GM18502 (cell line): Measurements from ENCODE around the gene PLXNA2.

ENCODE experiments used
- ATAC-seq: cut with Tn5 transposase; IDR thresholded peaks from one replicate; pipeline ENCODE4 v1.9.1; 2021; ENCODE audit warnings: mild to moderate bottlenecking; ENCODE audit not compliant: unreplicated experiment, poor library complexity

The PLXNA2 gene

DNA sequence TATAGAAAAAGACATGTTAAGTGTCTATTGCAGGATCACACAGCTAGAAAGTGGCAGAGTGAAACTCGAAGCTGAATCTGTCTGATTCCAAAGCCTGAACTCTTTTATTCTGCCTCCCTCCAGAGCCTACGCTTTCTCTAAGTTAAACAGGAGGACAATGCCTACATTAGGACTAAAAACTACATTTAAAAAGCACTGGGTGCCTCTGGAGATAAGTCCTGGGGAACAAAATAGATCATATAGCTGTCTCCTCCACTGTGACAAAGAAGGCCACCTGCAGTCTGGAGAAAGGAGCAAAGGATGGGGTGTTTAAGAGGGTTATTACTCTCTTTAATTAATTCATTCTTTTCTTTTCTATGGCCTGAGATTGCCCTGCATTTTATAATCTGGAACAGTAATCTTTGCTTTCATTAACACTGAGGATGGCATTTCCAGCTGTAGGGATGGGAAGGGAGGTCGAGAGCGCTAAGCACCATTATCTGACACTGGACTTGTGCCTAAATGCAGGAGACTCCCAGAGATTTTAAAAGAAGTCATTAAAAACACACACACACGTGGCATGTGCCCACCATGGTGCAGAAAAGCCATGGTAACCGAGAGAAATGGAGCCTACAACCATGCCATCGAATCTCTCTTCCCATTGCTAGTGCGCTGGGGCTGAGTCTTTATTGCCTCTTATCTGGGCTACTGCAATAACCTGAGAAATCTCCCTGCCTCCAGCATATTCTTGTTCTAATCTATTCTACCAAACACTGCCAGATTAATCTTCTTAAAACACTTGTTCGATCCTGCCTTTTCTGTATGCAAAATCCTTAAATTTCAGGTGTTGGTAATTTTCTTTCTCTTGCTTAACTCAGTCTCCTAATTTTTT lies 92.2 kb downstream of the PLXNA2 start:
- no peak for ATAC-seq

DNA sequence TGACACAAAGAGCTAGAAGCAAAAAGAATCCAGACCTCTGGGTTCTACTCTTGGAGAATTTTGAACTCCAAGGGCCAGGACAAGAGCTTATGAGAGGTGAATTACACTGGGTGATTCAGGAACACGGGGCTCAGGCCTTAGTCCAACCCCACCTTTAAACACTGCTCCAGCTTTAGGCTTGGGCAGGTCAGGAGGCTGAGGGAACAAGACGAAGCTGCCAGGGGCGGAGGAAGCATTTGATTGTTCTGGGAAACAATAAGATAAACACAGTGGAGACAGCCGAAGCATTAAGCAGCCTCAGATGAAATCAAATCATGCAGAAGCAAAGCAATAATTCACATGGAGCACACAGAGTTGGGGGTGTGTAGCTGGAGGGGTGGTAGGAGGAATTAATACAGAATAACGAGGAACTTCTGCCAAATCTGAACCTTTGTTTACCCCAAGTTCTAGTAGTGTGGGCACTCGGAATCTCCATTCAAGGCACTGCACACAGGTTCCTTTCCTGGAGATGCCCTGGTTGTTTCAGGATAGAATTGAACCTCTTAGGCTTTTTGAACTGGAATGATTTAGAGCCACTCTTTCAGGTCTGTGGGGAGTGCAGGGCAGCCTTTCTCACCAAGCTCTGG lies 93.2 kb downstream of the PLXNA2 start:
- ATAC-seq: no peak

DNA sequence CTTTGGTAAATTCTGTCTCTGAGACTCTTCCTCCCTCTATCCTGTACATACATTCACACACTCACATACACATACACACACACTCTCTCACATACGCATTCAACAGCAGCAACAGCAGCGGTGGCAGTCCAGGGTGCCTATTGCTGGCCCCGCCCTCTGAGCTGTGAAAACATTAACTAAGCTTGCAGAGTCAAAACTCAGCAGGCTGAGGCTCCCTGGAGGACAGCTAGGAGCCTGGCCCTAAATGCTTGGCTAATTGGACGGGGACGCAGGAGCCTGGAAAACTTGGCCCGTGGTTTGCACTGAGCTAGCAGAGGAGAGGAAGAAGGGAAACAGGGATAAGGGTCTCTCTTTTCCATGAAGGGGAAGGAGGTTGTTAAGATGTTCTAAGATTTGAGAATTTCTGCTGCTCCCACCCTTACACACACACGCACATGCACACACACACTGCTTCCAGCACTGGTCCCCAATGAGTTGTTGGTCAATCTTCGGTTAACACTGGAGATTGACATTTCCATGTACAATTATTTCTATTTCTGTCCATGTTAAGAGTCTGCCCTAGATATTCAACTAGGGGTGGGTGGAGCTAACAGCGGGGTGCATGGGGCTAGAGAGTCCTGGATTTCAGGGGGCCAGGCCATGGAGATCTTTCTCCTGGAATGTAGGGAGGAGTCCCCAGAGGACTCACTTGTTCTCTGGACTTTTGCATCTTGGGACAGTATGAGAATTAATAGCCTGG lies 94.2 kb downstream of the PLXNA2 start:
- ATAC-seq: no peak

DNA sequence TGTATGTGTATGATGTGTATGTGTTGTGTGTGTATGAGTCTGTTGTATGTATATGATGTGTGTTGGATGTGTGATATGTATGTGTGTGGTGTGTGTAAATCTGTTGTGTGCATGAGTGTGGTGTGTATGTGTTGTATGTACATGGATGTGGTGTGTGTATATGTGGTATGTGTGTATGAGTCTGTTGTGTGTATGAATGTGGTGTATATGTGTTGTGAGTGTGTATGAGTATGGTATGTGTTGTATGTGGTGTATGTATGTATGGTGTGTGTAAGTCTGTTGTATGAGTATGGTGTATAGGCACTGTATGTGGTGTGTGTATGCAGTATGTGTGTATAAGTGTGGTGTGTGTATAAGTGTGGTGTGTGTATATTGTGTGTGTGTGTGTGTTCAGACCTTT lies 95.0 kb downstream of the PLXNA2 start:
- ATAC-seq: no peak

DNA sequence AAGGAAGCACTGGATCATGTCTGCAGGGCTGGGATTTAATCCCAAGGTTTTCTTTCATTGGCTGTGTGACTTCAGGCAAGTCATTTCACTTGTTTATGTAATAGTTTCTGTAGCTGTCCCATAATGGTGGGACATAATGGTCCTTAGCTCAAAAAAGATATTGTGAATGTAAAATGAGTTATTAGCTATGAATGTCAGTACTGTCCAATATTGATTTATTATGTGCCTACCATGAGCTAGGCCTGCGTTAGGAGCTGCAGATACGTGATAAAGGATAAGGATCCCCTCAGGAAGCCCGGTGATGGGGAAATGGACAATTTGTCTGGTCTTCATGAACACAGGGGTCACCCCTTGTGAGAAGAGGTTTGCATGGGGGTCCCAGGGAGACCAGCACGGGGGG lies 95.8 kb downstream of the PLXNA2 start:
- no peak for ATAC-seq

DNA sequence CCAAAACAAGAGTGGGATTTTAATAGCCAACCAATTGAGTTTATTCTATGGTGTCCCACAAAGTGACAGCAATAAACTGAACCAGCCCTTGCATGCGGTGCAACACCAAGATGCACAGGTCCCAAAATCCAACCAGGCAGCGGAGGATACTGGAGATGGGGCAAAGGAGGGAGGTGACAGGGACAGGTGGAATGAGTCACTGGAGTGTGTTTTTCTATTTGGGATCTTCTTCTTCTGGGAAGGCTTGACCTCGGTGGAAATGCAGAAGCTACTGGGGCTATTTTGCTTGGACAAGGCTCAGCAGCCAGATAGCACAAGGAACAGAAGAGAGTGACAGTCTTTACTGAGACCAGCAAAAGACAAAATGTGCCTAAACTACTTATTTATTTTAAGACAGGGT lies 97.5 kb downstream of the PLXNA2 start:
- no peak for ATAC-seq

DNA sequence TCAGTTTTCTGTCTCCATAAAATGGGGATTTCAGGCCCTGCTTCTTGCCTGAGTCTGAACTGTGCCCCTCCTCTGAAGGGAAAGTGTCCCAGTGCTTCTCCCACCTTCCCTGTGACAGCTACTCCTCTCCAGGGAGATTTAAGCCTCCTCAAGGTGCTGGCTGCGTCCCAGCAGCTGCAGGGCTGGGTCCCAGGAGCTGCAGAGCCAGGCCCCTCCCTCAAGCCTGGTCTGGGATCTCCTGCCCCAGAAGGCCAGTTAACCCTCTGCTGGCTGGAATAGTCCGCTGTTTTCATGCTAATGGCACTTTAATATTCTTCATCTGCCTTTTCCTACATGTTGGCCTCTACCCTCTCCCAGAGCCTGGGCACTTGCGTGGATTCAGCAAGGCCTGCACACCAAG lies 99.0 kb downstream of the PLXNA2 start:
- no peak for ATAC-seq

DNA sequence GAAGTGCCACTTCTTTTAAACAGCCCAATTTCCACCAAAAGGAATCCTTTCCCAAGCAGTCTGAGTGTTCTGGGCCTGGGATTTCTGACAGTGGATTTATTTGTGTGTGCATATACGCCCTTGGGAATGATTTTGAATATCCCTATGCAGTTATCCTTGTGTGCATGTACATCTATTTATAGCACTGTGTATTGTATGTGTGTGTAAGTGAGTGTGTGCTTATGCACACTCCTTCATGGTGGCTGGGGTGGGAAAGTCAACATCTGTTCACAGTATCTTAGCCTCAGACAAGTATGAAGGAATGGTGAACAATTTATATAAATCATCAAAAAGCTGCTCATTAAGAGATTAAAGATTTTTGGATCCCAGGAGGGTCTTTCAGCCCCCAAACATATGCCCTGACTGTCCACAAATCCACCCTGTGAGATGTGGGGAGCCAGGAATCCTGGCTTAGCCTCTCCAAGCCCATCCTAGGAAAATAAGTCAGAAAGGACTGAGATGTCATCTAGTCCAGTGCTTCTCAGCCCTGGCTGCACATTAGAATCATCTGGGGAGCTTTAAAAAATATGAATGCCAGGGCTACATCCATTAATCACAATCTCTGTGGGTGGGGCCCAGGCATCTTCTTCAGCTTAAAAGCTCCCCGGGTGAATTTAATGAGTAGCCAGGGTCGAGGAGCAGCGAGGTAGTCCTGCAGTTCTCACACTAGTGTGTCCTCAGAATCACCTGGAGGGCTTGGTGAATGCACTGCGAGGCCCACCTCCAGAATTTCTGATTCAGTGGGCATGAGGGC lies 101.4 kb downstream of the PLXNA2 start:
- ATAC-seq: no peak

DNA sequence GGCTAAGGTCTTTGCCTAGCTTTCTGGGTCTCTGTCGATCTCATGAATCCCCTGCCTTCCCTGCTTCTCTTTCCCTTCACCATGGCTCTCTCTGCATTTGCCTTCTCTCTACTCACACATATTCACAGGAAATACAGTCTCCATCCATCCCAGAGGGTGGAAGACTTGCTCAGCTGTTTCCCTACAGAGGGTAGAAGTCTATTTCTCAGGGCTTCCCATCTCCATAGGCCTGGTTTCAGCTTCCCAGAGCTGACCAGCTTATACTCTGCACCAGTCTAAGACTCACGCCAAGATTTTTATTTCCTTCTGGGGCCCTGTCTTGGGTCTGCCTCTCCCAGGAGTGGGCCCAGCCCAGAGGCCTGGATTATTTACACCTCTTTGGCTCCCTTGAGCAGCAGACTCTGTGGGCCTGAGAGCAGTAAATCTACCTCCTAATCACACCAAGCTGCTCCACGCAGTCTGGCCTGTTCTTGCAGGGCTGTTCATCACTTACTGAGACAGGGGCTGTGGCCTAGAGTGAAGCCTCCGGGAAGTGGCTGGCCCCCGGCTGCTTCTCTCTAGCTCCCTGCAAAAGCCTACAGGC lies 102.5 kb downstream of the PLXNA2 start:
- no peak for ATAC-seq

DNA sequence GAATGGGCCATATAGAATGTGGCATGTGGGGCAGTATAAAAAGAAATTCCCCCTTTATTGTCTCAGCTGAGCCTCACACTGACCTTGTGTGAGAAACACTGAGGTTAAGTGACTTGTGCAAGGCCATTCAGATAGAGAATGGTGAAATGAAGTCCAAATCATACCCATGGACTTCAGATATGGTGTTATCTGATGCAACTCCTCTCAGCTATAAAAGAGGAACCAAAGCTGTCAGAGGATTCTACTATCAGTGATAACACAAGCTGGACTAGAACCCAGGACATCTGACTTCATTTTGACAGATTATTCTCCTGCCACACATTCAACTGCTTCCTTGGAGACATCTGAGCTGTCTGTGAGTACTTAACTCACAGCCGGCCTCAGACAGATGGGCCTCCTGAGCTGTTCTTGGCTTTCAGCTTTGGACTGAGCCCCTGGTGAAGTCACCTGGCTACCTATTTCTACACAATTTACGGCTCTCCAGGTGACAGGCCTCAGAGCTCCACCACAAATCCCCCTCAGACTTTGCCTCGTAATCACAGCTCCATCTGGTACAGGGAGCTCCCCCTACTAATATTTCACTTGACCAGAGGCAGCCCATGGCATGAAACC lies 104.6 kb downstream of the PLXNA2 start:
- no peak for ATAC-seq

DNA sequence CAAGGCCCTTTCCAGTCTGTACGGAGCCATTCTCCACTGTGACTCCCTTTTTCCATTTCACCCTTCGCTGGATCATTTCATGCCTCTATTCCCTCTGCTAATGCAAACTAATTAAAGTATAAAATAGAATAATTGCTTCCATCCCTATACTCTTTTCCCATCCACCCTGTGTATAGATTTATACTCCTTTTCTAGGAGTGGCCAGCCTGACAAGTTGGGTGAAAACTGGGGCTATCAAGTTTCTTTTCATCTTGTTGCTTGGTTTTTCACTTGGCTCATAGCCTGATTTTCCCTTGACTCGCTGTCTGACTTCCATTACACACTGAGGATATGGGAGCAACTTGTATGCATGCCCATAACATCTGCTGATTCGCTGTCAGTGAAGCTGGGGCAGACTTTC lies 107.0 kb downstream of the PLXNA2 start:
- no peak for ATAC-seq

DNA sequence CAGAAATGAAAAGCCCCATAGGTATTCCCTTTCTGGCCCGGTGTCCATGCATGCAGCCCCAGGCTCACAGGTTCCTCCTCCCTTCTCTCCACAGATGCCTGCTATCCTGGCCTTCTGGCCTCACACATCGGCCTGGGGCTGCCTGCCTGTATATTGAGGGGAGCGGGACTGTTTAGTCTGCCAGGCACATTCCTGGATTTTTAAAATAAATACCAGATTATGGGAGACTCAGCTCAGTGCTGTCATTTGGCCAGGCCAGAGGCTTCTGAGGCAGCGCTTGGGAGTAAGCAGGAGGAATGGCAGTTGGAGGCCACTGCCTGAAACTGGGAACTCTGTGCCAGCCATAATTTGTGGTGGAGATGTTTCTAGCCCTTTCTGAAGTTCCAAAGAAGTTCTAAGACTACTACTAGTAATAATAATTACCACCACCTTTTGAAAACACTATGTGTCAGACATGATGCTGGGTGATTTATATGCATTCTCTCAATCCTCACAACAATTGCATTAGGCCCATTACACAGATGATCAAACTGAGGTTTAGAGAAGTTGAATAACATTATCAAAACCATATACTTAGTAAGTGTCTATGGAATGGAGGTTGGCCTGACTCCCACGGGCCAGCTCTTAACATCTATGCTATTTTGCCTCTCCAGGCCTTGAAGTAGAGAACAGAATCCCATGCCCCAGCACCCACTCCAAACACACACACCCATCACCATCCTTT lies 107.6 kb downstream of the PLXNA2 start:
- no peak for ATAC-seq

DNA sequence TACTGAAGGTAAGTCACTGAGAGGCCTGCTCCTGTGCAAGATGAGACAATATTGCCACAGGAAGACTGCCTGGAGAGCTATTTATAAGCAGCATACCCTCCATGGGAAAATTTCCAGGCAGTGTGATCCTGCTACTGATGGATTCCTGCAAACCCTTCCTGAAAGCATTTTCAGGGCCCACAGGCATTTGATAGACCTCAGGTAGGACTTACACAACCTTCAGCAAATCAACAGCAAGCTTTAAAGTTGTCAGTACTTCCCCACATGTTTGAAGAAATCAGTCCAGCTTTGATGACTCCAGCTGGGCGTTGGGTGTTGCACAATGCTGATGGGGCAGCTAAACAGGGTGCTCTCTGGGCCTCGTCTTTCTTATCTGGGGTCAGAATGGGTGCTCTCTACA lies 108.8 kb downstream of the PLXNA2 start:
- ATAC-seq: no peak

DNA sequence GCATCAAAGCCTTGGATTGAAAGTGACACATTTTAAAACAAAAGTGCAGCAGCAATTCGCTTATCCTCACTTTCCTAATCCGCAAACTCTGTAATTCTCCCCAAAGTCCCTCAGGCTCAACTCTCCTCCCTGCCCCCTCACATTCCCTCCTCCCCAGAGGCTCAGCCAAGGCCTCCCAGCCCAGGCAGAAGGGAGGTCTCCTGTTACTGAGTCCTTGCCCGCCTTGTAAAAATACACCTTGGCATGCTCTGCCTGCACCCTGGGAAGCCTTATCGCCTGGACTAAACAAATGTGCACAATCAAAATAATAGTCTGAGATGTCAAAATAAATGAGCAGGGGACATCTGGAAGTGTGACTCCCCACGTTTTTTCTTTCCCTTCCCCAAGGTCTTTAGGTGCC lies 109.7 kb downstream of the PLXNA2 start:
- no peak for ATAC-seq

DNA sequence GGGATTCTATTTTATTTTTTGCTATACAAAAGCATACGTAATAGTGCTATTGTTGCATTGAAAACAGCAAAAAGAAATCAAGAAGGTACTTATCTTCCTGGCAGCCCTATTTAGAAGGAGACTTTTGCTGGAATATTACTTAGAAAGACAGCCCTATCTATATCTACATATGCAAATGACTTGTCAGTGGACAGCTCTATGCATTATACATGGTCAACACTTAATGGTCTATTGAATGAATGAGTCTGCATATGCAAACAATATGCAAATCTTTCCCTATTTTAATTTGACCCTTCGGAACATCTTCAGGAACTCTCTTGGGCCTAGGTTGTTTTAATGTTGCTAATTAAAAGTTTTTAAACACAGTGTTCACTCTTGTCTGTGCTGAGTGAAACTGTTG lies 110.8 kb downstream of the PLXNA2 start:
- ATAC-seq: no peak

DNA sequence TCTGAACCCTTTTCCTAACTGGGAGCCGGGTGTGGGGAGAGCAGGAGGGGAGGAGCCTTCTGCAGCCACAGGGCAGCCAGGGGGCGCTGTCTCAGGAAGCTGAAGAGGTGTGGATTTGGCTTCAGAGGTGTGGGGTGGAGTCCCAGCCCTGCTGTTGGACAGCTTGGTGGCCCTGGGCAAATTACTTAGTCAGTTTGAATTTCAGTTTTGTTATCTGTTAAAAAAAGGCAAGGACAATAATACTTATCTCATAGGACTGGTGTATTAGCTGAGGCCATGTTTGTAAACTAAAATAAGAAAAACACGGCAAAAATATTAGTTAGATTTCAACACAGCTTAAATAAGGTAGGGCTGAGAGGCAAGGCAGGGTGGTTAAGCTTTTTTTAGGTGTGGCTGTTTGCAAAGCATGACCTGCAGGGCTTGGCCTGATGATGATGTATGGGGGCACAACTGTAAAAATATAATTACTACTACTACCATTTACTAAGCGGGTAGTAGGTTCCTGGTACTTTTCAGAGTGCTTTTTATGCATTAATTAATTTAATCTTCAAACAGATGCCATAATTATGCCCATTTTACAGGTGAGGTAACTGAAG lies 111.8 kb downstream of the PLXNA2 start:
- peak; percentile 98 for ATAC-seq

DNA sequence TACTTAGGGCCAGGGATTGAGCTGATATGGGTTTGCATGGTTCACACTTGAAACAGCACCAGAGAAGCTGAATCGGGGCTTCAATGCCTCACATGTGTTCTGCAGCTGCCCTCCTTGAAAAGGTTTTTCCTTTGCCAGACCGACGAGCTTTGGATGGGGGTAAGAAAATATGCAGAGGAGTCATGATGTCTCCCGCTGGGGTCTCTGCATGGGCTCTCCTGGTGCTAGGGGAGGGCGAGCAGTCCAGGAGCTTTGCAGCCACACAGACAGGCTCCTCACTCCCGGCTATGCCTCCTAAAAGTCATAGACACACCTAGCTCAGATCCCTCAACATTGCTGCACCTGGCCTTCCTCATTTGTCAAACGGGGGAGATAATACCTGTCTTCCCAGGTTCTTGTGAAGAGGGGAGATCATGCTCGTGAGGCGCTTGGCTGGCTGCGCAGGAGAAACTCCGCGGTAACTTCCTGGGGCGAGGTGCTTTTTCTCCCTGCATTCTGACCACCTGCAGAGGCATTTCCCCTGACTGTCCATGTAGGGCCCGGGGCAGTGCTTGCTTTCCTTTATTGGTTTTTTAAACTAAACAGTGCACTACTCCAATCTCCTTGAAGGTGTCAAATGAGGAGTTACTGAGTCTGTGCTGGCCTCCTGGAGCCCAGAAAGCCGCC lies 112.4 kb downstream of the PLXNA2 start:
- peak; percentile 64 for ATAC-seq

DNA sequence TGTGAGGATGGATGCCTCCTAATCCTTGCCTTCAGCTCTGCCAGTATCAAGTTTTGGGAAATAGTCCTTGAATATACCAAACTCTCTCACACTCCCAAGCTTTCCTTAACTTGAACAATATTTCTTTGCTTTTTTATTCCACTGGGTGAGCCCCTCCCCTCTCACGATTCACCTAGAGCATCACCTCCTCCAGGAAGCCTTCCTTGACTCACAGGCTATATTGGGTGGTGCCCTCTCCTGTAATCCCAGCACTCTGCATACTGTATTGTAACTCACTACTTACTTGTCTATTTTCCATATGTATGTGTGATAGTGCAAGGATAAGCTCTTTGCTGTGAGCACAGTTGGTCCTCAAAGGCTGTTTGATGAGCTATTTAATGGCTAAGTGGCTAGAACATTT lies 114.7 kb downstream of the PLXNA2 start:
- ATAC-seq: no peak
